Psoas muscle (tissue), 8 donors: ENCODE measurements around the gene YLPM1. TPM values are rescaled to one million over a fixed set of nuclear protein-coding genes. Genes with fewer than 3 reads are reported as not detected.
A peak's percentile ranks its signal among the peaks of the same experiment; 100 is the strongest.

Experiments used
- ATAC-seq, 4 donors: fragments of 200-7000 bp; cut with Tn5 transposase; one replicate each; pipeline ENCODE4 v1.9.1; 2020; ENCODE audit warnings: moderate library complexity in 3 of 4, mild to moderate bottlenecking in 2 of 4
- DNase-seq, 2 donors: peaks; one replicate each; pipeline ENCODE4 v3.0.0-alpha.2; 2020
- H3K27ac ChIP-seq: fragments of 200-600 bp; one replicate; pipeline ENCODE4 v1.8.0; 2022
- H3K27me3 ChIP-seq, 3 donors: fragments of 200-600 bp in 1 of 3; one replicate each; pipeline versions ENCODE4 v1.6.1 to v1.8.0; 2013 to 2022; ENCODE audit warnings: low read length in 2 of 3, mild to moderate bottlenecking in 2 of 3, moderate library complexity in 1 of 3; ENCODE audit not compliant: insufficient read depth in 3 of 3
- H3K36me3 ChIP-seq, 2 donors: fragments of 200-600 bp in 1 of 2; one replicate each; pipeline versions ENCODE4 v1.6.1 to v1.8.0; 2013 to 2022; ENCODE audit warnings: low read depth in 1 of 2, mild to moderate bottlenecking in 1 of 2, moderate library complexity in 1 of 2; ENCODE audit not compliant: insufficient read depth in 1 of 2
- H3K4me1 ChIP-seq: fragments of 200-600 bp; one replicate; pipeline ENCODE4 v1.8.0; 2022
- H3K4me3 ChIP-seq: fragments of 200-600 bp; one replicate; pipeline ENCODE4 v1.8.0; 2022; ENCODE audit warnings: mild to moderate bottlenecking
- H3K9me3 ChIP-seq: fragments of 200-600 bp; one replicate; pipeline ENCODE4 v1.8.0; 2022
- CTCF ChIP-seq: fragments of 200-600 bp; IDR thresholded peaks from one replicate; pipeline ENCODE4 v1.8.0; 2022; ENCODE audit warnings: antibody characterized with exemption
- WGBS, 3 donors: extraction: QIAGEN DNeasy Blood & Tissue Kit; methylation state at CpG; one replicate each; pipeline versions ENCODE4 v1.1.6 to v1.1.7; 2013; 5-methylcytosine and 5-hydroxymethylcytosine counted together
- intact Hi-C, 2 donors: fragments of 100-400 bp; cut with DNase I; formaldehyde crosslinking; loops; one replicate each; pipeline versions ENCODE4 v1.11.0 to v1.14.2; 2022
- polyA plus RNA-seq, 3 donors: library from polyadenylated mRNA; stranded (reverse); fragments of 200-250 nt; gene quantifications; one replicate each; pipeline ENCODE4 v1.2.3, GENCODE V29; 2013
- total RNA-seq, 4 donors: library from RNA; stranded (reverse); fragmentation: NEBNext Ultra II Directional in 2 of 4; extraction: Animal tissue kit (Norgen Biotek cat#: 25700) in 2 of 4; gene quantifications; one replicate each; pipeline versions ENCODE4 v1.2.1 to v1.2.4, GENCODE V29; 2021 to 2023
- donor health status: healthy with polysubstance abuse.
- donor health status: DM: no; HTN: no; CAD: no; lungs with moderate emphysema.
- donor health status: Bipolar disorder and iron deficiency.
- donor health status: healthy.
- donor health status: DM: yes; HTN: yes; CAD: no.
- donor health status: DM: no; HTN: no; CAD: no.
- donor health status: DM: no; HTN: no; CAD: no.
- donor health status: DM: yes; HTN: yes; CAD: no.

The YLPM1 gene
- total and polyA plus RNA-seq, 7 donors = 9.6 to 40.6 (median 30.1) TPM

- Histone ChIP-seq H3K27ac (peak overlapping the region; percentile 4), H3K27me3 (no peaks in the 10 kb centered on the region), H3K4me1 (peaks cover 21% of the 10 kb centered on the region), H3K9me3 (no peaks in the 10 kb centered on the region), H3K36me3 (peaks cover 0 to 13% of the 10 kb centered on the region in 2 donors), H3K4me3 (no peak overlapping the region)
- ATAC-seq (no peak), DNase-seq (no peak)
- no peak for TF ChIP-seq CTCF
- WGBS, 3 donors = 62 to 65% (median 63%) methylated on average over 7 of the region's 7 CpGs
- intact Hi-C loops = no loop called here
Measured at GRCh38 chr14:74792249-74793039, 29.3 kb downstream of the YLPM1 start.

- no peak overlapping the region for H3K27ac ChIP-seq
- H3K36me3 ChIP-seq = peaks cover 0 to 24% of the 10 kb centered on the region in 2 donors
- peaks cover 21% of the 10 kb centered on the region for H3K4me1 ChIP-seq
- no peak for ATAC-seq
- no peak for TF ChIP-seq CTCF
- no peaks in the 10 kb centered on the region for H3K27me3 ChIP-seq
- H3K9me3 ChIP-seq = no peaks in the 10 kb centered on the region
- 67 to 80% (median 72%) methylated on average over 3 of the region's 3 CpGs for WGBS, 3 donors
- no peak overlapping the region for H3K4me3 ChIP-seq
- DNase-seq = no peak
- intact Hi-C loops = no loop called here
Measured at GRCh38 chr14:74793506-74794155, 30.5 kb downstream of the YLPM1 start.

- H3K4me3 ChIP-seq = no peak overlapping the region
- H3K4me1 ChIP-seq = peaks cover 21% of the 10 kb centered on the region
- H3K27ac ChIP-seq = no peak overlapping the region
- DNase-seq = no peak
- 91 to 95% (median 93%) methylated on average over 2 of the region's 2 CpGs for WGBS, 3 donors
- no peak for TF ChIP-seq CTCF
- intact Hi-C loops = no loop called here
- no peaks in the 10 kb centered on the region for H3K9me3 ChIP-seq
- H3K27me3 ChIP-seq = no peaks in the 10 kb centered on the region
- ATAC-seq = no peak
- peaks cover 0 to 34% of the 10 kb centered on the region in 2 donors for H3K36me3 ChIP-seq
Measured at GRCh38 chr14:74794947-74795346, 31.8 kb downstream of the YLPM1 start.

- Histone ChIP-seq H3K4me3 (no peak overlapping the region), H3K9me3 (no peaks in the 10 kb centered on the region), H3K4me1 (no peaks in the 10 kb centered on the region), H3K27me3 (no peaks in the 10 kb centered on the region), H3K27ac (no peak overlapping the region), H3K36me3 (peaks cover 0 to 60% of the 10 kb centered on the region in 2 donors)
- DNase-seq (no peak), ATAC-seq (no peak)
- no peak for TF ChIP-seq CTCF
- intact Hi-C loops = loop anchor here in 1 of 2 donors (5.0 kb wide), 1 partner anchor 187 kb away; the partner anchor contains the start of gene LTBP2
Measured at GRCh38 chr14:74799765-74800164, 36.6 kb downstream of the YLPM1 start.
